Measurements from ENCODE around the gene SAMD13.

Gene SAMD13

DNA sequence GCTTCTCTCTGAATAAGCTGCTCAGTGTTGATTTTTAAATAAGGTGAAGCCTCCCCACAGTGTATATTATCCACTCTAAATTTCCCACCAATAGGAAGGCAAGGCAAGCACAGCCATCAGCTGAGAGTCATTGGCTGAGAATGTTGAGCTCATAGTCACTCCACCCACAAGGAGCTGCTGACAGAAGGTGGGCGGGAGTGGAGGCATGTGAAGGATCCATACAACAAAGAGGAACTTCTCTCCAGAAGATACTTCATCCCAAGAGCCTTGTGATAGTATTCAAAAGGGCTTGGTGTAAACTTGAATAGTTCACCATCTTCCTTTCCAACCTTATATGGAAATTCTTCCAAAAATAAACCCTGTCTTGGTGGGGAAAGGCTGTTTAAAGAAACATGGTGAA lies 42.8 kb downstream of the SAMD13 start:
- Histone ChIP-seq H3K9ac (no peak overlapping the region), H3K27me3 (ENCODE audit: insufficient read depth, low read depth) (no peaks in the 10 kb centered on the region), H3K36me3 (ENCODE audit: insufficient read depth) (no peaks in the 10 kb centered on the region), H3K4me3 (IDR thresholded peaks at IDR 0.05; ENCODE audit: insufficient read depth, low read depth, low read length) (no peak overlapping the region), H3K4me1 (ENCODE audit: low read depth, poor library complexity, severe bottlenecking) (no peaks in the 10 kb centered on the region), H3K27ac (no peak overlapping the region), H4K20me1 (ENCODE audit: insufficient read depth) (no peaks in the 10 kb centered on the region), H2AFZ (ENCODE audit: low read depth) (no peak overlapping the region), H3K79me2 (ENCODE audit: insufficient read depth, low read depth) (no peaks in the 10 kb centered on the region), H3K4me2 (no peak overlapping the region)
- TF ChIP-seq, protein P1, sequence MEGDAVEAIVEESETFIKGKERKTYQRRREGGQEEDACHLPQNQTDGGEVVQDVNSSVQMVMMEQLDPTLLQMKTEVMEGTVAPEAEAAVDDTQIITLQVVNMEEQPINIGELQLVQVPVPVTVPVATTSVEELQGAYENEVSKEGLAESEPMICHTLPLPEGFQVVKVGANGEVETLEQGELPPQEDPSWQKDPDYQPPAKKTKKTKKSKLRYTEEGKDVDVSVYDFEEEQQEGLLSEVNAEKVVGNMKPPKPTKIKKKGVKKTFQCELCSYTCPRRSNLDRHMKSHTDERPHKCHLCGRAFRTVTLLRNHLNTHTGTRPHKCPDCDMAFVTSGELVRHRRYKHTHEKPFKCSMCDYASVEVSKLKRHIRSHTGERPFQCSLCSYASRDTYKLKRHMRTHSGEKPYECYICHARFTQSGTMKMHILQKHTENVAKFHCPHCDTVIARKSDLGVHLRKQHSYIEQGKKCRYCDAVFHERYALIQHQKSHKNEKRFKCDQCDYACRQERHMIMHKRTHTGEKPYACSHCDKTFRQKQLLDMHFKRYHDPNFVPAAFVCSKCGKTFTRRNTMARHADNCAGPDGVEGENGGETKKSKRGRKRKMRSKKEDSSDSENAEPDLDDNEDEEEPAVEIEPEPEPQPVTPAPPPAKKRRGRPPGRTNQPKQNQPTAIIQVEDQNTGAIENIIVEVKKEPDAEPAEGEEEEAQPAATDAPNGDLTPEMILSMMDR (conservative IDR thresholded peaks at IDR 0.05; ENCODE audit: low read depth, low read length), result no peak

GRCh38 chr1:84345220-84345619 lies 43.7 kb downstream of the SAMD13 start:
- TF ChIP-seq, protein P1 (conservative IDR thresholded peaks at IDR 0.05; ENCODE audit: low read depth, low read length), result no peak
- H3K27ac ChIP-seq, result no peak overlapping the region
- no peak overlapping the region for H2AFZ ChIP-seq (ENCODE audit: low read depth)
- H3K4me1 ChIP-seq (ENCODE audit: low read depth, poor library complexity, severe bottlenecking), result no peaks in the 10 kb centered on the region
- no peaks in the 10 kb centered on the region for H4K20me1 ChIP-seq (ENCODE audit: insufficient read depth)
- H3K27me3 ChIP-seq (ENCODE audit: insufficient read depth, low read depth), result no peaks in the 10 kb centered on the region
- H3K36me3 ChIP-seq (ENCODE audit: insufficient read depth), result no peaks in the 10 kb centered on the region
- H3K79me2 ChIP-seq (ENCODE audit: insufficient read depth, low read depth), result no peaks in the 10 kb centered on the region
- no peak overlapping the region for H3K4me3 ChIP-seq (IDR thresholded peaks at IDR 0.05; ENCODE audit: insufficient read depth, low read depth, low read length)
- no peak overlapping the region for H3K9ac ChIP-seq
- H3K4me2 ChIP-seq, result no peak overlapping the region

- TF ChIP-seq, protein P1 (conservative IDR thresholded peaks at IDR 0.05; ENCODE audit: low read depth, low read length), result no peak
- no peak overlapping the region for H3K27ac ChIP-seq
- H3K4me3 ChIP-seq (IDR thresholded peaks at IDR 0.05; ENCODE audit: insufficient read depth, low read depth, low read length), result no peak overlapping the region
- H3K4me1 ChIP-seq (ENCODE audit: low read depth, poor library complexity, severe bottlenecking), result no peaks in the 10 kb centered on the region
- H4K20me1 ChIP-seq (ENCODE audit: insufficient read depth), result no peaks in the 10 kb centered on the region
- no peak overlapping the region for H3K9ac ChIP-seq
- no peaks in the 10 kb centered on the region for H3K79me2 ChIP-seq (ENCODE audit: insufficient read depth, low read depth)
- no peak overlapping the region for H3K4me2 ChIP-seq
- H2AFZ ChIP-seq (ENCODE audit: low read depth), result no peak overlapping the region
- no peaks in the 10 kb centered on the region for H3K36me3 ChIP-seq (ENCODE audit: insufficient read depth)
- no peaks in the 10 kb centered on the region for H3K27me3 ChIP-seq (ENCODE audit: insufficient read depth, low read depth)
Measured at GRCh38 chr1:84347271-84347931, 45.9 kb downstream of the SAMD13 start.

GRCh38 chr1:84347932-84348555 lies 46.5 kb downstream of the SAMD13 start:
- Histone ChIP-seq H3K27me3 (ENCODE audit: insufficient read depth, low read depth) (no peaks in the 10 kb centered on the region), H3K4me1 (ENCODE audit: low read depth, poor library complexity, severe bottlenecking) (no peaks in the 10 kb centered on the region), H3K4me2 (no peak overlapping the region), H3K27ac (no peak overlapping the region), H3K79me2 (ENCODE audit: insufficient read depth, low read depth) (no peaks in the 10 kb centered on the region), H3K4me3 (IDR thresholded peaks at IDR 0.05; ENCODE audit: insufficient read depth, low read depth, low read length) (no peak overlapping the region), H4K20me1 (ENCODE audit: insufficient read depth) (no peaks in the 10 kb centered on the region), H2AFZ (ENCODE audit: low read depth) (no peak overlapping the region), H3K9ac (no peak overlapping the region), H3K36me3 (ENCODE audit: insufficient read depth) (no peaks in the 10 kb centered on the region)
- TF ChIP-seq, protein P1 (conservative IDR thresholded peaks at IDR 0.05; ENCODE audit: low read depth, low read length), result no peak
